Fibroblast of gingiva (primary cell): ENCODE data around the gene CCDC91.
"Not testable (repeated sequence)": the region's sequence is repeated elsewhere in the genome, so short reads cannot be mapped to it uniquely, and the experiment has no call there.

Experiments
- DNase-seq: peaks from one replicate; pipeline ENCODE4 v3.0.0-alpha.2; 2011; ENCODE audit warnings: low read depth

Gene CCDC91

GRCh38 chr12:28367993-28368392, 177.7 kb downstream of the CCDC91 start:
- DNase-seq = no peak

DNA sequence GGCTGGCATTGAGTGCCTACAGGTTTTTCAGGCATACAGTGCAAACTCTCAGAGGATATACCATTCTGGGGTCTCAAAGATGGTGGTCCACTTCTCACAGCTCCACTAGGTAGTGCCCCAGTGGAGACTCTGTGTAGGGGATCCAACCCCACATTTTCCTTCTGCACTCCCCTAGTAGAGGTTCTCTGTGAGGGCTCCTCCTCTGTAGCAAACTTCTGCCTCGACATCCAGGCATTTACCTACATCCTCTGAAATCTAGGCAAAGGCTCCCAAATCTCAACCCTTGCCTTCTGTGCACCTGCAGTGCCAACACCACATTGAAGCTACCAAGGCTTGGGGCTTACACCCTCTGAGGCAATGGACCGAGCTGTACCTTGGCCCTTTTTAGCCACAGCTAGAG, 179.2 kb downstream of the CCDC91 start:
- DNase-seq = no peak

DNA sequence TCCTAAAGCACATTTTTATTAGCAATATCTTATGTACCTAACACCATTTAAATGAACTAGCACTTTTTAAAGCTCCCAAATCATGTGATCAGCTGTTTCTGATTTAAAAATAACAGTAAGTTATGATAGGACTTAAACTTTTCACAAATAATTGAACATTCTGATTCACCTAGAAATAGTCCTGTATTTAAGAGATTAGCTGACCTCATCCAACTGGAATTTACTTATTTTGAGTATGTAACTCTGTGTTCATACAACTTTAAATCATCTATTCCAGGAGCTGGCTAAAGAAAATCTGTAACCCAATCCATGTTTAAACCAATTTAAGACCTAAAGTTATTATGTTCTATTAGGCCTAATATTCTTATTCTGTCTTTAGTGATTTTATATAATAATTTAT, 184.3 kb downstream of the CCDC91 start:
- DNase-seq = no peak

DNA sequence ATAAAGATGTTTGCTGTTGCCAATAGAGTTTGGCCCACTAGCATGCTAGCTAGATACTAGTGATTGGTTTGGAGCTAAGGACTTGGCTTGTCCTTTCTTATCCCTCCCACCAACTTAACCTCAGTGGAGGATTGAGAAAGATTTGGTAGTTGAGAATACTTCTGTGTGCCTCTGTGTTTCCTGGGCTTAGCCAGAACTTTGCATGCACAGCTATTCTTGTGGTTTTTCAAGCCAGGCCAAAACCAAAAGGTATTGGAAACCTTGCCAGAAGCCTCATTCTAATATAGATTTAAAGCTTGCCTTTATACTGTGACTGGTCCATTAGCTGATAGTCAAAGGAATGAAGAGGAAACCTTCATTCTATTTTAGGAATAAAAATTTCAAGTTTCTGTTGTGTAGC, 188.5 kb downstream of the CCDC91 start:
- peak; percentile 82 for DNase-seq

DNA sequence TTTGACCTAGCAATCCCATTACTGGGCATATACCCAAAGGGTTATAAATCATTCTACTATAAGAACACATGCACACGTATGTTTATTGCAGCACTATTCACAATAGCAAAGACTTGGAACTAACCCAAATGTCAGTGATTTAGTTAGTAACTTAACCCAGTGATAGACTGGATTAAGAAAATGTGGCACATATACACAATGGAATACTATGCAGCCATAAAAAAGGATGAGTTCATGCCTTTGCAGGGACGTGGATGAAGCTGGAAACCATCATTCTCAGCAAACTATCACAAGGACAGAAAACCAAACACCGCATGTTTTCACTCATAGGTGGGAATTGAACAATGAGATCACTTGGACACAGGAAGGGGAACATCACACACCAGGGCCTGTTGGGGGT, 189.5 kb downstream of the CCDC91 start:
- not testable (repeated sequence) for DNase-seq

- DNase-seq = no peak
These were observed 193.1 kb downstream of the CCDC91 start for GRCh38 chr12:28383368-28383767.

DNA sequence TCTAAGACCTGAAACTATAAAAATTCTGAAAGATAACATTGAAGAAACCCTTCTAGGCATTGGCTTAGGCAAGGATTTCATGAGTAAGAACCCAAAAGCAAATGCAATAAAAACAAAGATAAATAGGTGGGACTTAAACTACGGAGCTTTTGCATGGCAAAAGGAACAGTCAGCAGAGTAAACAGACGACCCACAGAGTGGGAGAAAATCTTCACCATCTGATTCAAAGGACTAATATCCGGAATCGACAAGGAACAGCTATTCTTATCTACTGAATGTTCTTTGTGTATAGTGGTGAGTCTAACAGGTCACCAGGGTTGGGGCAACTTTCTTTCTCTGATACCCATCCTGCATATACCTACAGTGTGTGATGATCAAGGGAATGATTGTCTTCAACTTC, 198.6 kb downstream of the CCDC91 start:
- DNase-seq = no peak

GRCh38 chr12:28390206-28390605, 199.9 kb downstream of the CCDC91 start:
- DNase-seq = peak; percentile 1

DNA sequence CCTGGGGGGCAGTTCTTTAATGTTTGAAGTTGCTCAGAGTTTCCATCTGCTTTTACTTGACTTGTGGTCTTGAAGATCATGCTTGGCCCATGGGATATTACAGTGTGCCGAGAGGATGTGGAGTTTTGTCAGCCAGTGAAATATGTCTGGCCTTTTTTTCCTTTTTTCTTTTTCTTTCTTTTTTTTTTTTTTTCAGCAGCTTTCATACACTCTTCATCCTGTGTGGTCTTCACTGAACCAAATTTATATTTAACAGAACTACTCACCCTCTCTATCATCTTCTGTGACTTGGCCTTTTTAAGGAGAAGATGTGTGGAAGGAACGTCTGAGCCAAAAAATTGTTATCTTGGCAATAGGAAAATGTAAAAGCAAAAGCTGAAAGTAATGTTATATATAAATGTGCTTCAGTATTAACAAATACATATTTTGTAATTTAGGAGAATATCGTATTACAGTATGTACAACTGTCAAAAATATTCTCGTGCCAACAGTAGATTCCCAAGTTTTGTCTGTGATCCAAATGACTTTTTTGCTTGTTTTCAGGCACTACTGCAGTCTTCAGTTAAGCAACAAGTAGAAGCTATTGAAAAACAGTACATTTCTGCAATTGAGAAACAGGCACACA, 200.6 kb downstream of the CCDC91 start:
- peak; percentile 96 for DNase-seq

- DNase-seq = peak; percentile 44
These were observed 219.6 kb downstream of the CCDC91 start for GRCh38 chr12:28409892-28410291.

DNA sequence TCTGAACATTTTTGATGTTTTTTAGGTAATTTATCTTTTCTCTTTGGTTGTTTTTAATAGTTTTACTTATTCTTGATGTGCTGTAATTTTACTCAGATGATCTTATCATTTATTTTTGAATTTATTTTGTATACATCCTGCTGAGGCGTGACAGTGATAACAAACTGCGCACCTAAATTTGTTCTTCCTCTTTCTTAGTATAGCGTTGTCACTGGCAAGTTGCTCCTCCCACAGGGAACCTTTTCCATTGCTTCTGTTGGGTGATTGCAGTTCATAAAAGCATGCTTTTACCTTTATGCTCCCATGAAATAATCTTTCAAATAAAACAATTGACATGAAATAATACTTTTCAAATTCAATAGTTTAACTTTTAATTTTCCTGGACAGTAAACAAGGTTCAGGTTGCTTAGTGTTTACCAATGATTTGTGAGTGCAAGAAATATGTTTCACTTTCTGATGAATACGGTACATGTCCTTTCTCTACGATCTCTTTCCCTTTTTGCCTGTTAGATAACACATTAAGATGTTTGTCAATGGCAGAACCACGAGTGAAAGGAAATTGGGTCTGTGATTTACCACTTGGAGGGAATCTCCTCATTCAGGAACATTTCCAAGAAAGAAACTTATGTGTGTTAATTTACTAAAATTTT, 223.3 kb downstream of the CCDC91 start:
- DNase-seq = no peak

DNA sequence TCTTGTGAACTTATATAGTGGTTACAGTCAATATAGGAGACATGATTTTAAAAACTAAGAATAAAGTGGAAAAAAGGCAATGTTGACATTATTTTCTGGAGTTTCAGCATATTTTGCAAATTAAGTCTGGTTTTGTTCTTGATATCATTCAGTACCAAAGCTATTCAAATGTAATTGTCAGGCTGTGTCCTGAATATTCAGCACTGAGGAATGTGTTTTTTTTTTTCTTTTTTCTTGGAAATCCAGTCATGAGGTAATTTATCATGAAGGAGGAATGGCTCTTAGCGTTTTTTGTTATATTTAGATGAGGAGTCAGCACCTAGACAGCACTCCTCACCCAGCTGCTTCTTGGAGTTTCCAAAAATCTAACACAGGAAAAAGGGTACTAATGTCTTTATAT, 225.5 kb downstream of the CCDC91 start:
- DNase-seq = peak; percentile 79

GRCh38 chr12:28421374-28421773, 231.1 kb downstream of the CCDC91 start:
- DNase-seq = no peak

GRCh38 chr12:28424965-28425364, 234.7 kb downstream of the CCDC91 start:
- peak; percentile 44 for DNase-seq

DNA sequence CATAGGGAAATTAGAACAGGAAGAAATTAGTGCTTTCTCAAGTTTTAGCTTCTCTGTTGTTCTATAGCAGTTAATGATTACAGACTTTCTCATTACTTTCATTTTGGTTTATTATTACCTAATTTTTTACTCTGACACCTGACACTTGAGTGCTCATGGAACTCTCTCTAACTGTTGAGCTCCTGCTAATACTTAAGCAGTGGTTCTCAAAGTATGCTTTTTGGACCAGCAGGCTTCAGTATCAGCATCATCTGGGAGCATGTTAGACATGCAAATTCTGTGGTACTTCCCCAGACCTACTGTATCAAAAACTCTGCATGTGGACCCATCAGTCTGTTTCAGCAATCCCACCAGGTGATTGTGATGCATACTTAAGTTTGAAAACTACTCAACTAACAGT, 235.3 kb downstream of the CCDC91 start:
- no peak for DNase-seq

- no peak for DNase-seq
These were observed 236.8 kb downstream of the CCDC91 start for GRCh38 chr12:28427046-28427445.

DNA sequence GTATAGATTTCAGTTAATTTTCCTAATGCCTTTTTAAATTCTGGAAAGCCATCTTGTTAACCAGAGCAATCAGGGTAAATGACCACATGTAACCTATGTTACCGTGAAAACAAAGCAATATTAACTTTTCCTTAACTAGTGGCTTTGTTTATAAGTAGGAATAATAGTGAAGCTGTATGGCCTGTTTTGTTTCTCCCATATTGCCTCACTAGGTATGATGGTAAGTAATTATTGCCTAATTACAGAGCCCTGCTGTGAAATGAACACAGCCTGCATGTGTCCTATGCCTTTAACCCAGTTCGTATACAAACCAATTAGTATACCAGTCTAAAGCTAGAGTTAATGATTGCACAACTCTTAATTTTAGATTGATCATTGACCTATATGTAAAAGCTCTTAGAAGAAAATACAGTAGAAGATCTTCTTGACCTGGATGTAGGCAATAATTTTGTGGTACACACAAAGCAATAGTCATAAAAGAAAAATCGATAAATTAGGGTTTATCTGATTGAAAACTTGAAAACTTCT, 249.9 kb downstream of the CCDC91 start:
- no peak for DNase-seq

DNA sequence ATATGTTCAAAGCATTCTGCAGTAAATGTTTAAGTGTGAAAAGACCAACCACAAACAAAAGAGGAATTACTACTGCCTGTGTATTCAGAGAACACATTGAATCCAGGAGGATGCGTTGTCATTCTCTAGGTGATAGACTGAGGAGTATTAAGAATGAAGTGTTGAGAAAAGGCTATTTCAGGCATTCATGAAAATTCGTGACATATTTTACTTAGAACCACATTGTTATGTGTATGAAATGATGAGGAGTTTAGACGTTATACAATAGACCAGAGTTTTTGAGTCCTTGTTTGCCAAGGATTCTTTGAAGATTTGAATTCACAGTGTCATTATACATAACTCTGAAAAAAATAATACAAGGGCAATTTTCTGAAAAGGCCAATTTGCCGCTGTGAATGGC, 251.8 kb downstream of the CCDC91 start:
- no peak for DNase-seq

DNA sequence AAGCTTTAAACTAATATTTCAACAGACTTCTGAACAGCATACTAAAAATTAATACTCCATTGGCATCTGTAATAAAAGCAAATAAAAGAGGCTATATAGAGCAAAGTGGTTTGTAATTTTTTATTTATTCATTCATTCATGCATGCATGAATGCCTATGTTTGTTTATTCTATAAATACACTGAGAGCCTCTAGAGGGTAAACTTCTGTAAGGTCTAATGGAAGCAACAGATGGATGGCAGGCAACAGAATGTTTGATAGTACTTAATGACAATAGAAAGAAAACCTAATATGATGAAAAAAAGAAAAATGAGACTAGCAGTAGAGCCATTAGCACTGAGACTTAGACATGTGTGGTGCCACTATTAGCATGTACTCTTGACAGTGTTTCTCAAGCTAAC, 253.1 kb downstream of the CCDC91 start:
- DNase-seq = peak; percentile 78

GRCh38 chr12:28446031-28446430, 255.8 kb downstream of the CCDC91 start:
- no peak for DNase-seq

GRCh38 chr12:28453686-28454085, 263.4 kb downstream of the CCDC91 start:
- DNase-seq = no peak

GRCh38 chr12:28456934-28457710, 266.9 kb downstream of the CCDC91 start:
- DNase-seq = no peak

- no peak for DNase-seq
These were observed 267.5 kb downstream of the CCDC91 start for GRCh38 chr12:28457785-28458184.
